ENCODE measurements around the gene EGF. TPM values are rescaled to one million over a fixed set of nuclear protein-coding genes. Genes with fewer than 3 reads are reported as not detected.

EGF gene
- polyA plus RNA-seq, 2 donors = 0.10 to 0.25 TPM

- peaks cover 0 to 5% of the 10 kb centered on the region in 2 donors for H3K4me1 ChIP-seq (ENCODE audit: control insufficient read depth in 2 of 2, insufficient read depth in 2 of 2, low read length in 1 of 2)
- H3K4me3 ChIP-seq (ENCODE audit: low read depth in 1 of 2, low read length in 2 of 2) = no peak overlapping the region
- no peak overlapping the region for H3K27ac ChIP-seq (ENCODE audit: low read depth in 2 of 2, low read length in 1 of 2)
- H3K36me3 ChIP-seq (ENCODE audit: control insufficient read depth in 2 of 2, insufficient read depth in 2 of 2, low read length in 1 of 2) = no peaks in the 10 kb centered on the region
- no peaks in the 10 kb centered on the region for H3K27me3 ChIP-seq (ENCODE audit: control insufficient read depth in 1 of 2, insufficient read depth in 2 of 2, low read length in 2 of 2)
- no peaks in the 10 kb centered on the region for H3K9me3 ChIP-seq (ENCODE audit: control insufficient read depth in 2 of 2, insufficient read depth in 1 of 2, low read depth in 1 of 2, low read length in 1 of 2)
- 71 to 78% methylated on average over 4 of the region's 4 CpGs for WGBS, 2 donors
Observed at GRCh38 chr4:109985993-109986974, 73.6 kb downstream of the EGF start.

DNA sequence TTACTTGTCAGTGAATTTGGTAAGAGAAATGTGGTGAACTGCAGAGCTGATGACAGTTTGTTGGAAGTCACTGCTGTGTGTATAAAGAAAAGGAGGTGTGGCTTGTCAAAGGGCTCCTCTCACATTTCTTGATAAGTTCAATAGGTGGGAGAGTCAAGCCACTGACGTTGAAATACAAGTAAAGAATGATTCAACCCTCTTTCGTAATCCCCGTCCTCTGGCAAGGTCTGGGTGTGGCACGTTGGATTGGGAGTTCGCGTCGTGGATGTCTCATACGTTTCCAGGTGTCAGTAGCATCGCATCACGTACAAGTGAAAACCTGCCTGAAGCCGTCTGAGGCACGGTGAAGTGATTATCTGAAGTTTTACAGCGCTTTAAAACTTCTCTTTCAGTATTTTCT is 76.4 kb downstream of the EGF start:
- no peaks in the 10 kb centered on the region for H3K27me3 ChIP-seq (ENCODE audit: control insufficient read depth in 1 of 2, insufficient read depth in 2 of 2, low read length in 2 of 2)
- H3K36me3 ChIP-seq (ENCODE audit: control insufficient read depth in 2 of 2, insufficient read depth in 2 of 2, low read length in 1 of 2) = no peaks in the 10 kb centered on the region
- no peaks in the 10 kb centered on the region for H3K9me3 ChIP-seq (ENCODE audit: control insufficient read depth in 2 of 2, insufficient read depth in 1 of 2, low read depth in 1 of 2, low read length in 1 of 2)
- H3K4me1 ChIP-seq (ENCODE audit: control insufficient read depth in 2 of 2, insufficient read depth in 2 of 2, low read length in 1 of 2) = peaks cover 0 to 5% of the 10 kb centered on the region in 2 donors
- WGBS, 2 donors = 51 to 52% methylated on average over 13 of the region's 13 CpGs
- peak overlapping the region; percentile 92 to 93 for H3K27ac ChIP-seq (ENCODE audit: low read depth in 2 of 2, low read length in 1 of 2)
- no peak overlapping the region for H3K4me3 ChIP-seq (ENCODE audit: low read depth in 1 of 2, low read length in 2 of 2)

DNA sequence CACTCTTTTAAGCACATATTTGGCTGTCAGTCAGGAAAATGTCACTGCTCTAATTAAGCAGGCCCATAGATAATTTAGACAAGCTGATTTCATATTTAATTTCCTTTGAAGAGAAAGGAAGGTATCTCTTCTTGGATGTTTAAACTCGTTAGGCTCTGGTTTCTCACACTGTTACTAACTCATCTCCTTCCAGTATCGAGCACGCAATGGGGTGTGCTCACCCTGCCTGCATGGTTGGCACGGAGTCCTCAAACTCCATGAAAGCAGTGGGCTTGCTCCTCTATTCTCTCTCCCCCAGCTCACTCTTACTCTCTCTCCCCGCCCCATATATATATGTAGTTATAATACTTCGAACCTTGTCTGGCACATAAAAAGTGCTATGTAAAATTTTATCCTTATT is 76.9 kb downstream of the EGF start:
- Histone ChIP-seq H3K9me3 (ENCODE audit: control insufficient read depth in 2 of 2, insufficient read depth in 1 of 2, low read depth in 1 of 2, low read length in 1 of 2) (no peaks in the 10 kb centered on the region), H3K4me1 (ENCODE audit: control insufficient read depth in 2 of 2, insufficient read depth in 2 of 2, low read length in 1 of 2) (peaks cover 0 to 5% of the 10 kb centered on the region in 2 donors), H3K4me3 (ENCODE audit: low read depth in 1 of 2, low read length in 2 of 2) (no peak overlapping the region), H3K27me3 (ENCODE audit: control insufficient read depth in 1 of 2, insufficient read depth in 2 of 2, low read length in 2 of 2) (no peaks in the 10 kb centered on the region), H3K27ac (ENCODE audit: low read depth in 2 of 2, low read length in 1 of 2) (peak overlapping the region; percentile 87 to 96), H3K36me3 (ENCODE audit: control insufficient read depth in 2 of 2, insufficient read depth in 2 of 2, low read length in 1 of 2) (no peaks in the 10 kb centered on the region)
- 44 to 73% methylated on average over 6 of the region's 6 CpGs for WGBS, 2 donors

DNA sequence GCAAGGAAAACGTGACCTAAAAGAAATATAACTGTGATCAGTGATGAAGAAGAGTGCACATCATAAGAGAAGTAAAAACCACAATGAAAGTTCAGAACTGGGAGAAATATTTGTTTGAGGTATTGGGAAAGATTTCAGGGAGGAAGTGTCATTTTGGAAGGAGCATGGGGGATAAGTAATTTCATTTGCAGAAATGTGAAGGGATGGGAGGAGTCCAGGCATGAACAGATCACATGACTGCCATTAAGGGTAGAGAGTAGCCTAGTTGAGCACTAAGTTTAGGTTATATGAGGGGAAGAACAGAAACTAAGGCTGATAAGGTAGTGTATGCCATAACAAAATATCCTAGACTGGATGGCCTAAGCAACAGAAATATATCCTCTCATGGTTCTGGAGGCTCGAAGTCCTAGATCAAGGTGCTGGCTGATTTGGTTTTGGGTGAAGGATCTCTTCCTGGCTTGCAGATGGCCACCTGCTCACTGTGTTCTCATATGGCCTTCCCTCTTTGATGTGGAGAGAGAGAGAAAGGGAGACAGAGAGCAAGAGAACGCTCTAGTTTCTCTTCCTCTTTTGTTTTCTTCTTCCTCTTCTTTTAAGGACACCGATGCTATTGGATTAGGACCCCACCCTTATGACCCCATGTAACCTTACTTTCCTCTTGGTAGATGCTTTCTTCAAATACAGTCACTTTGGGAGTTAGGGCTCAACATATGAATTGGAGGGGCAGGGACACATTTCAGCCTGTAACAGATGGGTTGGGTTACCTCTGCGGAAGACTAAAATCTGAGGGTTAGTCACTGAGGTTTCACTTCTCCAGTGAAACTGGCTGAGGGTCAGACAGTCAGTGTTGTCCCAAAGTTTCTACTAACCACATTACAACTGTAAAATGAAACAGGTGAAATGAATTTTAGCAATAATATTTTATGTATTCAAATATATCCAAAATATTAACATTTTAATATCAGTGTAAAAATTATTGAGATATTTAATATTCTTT is 77.9 kb downstream of the EGF start:
- no peaks in the 10 kb centered on the region for H3K36me3 ChIP-seq (ENCODE audit: control insufficient read depth in 2 of 2, insufficient read depth in 2 of 2, low read length in 1 of 2)
- peak overlapping the region; percentile 75 to 87 for H3K27ac ChIP-seq (ENCODE audit: low read depth in 2 of 2, low read length in 1 of 2)
- peaks cover 0 to 5% of the 10 kb centered on the region in 2 donors for H3K4me1 ChIP-seq (ENCODE audit: control insufficient read depth in 2 of 2, insufficient read depth in 2 of 2, low read length in 1 of 2)
- no peak overlapping the region for H3K4me3 ChIP-seq (ENCODE audit: low read depth in 1 of 2, low read length in 2 of 2)
- no peaks in the 10 kb centered on the region for H3K27me3 ChIP-seq (ENCODE audit: control insufficient read depth in 1 of 2, insufficient read depth in 2 of 2, low read length in 2 of 2)
- 71 to 74% methylated on average over 5 of the region's 5 CpGs for WGBS, 2 donors
- no peaks in the 10 kb centered on the region for H3K9me3 ChIP-seq (ENCODE audit: control insufficient read depth in 2 of 2, insufficient read depth in 1 of 2, low read depth in 1 of 2, low read length in 1 of 2)

GRCh38 chr4:109993116-109993515 is 80.4 kb downstream of the EGF start:
- H3K4me1 ChIP-seq (ENCODE audit: control insufficient read depth in 2 of 2, insufficient read depth in 2 of 2, low read length in 1 of 2) = peaks cover 0 to 5% of the 10 kb centered on the region in 2 donors
- no peak overlapping the region for H3K4me3 ChIP-seq (ENCODE audit: low read depth in 1 of 2, low read length in 2 of 2)
- 46 to 52% methylated on average over 4 of the region's 4 CpGs for WGBS, 2 donors
- H3K9me3 ChIP-seq (ENCODE audit: control insufficient read depth in 2 of 2, insufficient read depth in 1 of 2, low read depth in 1 of 2, low read length in 1 of 2) = no peaks in the 10 kb centered on the region
- no peaks in the 10 kb centered on the region for H3K27me3 ChIP-seq (ENCODE audit: control insufficient read depth in 1 of 2, insufficient read depth in 2 of 2, low read length in 2 of 2)
- H3K36me3 ChIP-seq (ENCODE audit: control insufficient read depth in 2 of 2, insufficient read depth in 2 of 2, low read length in 1 of 2) = no peaks in the 10 kb centered on the region
- no peak overlapping the region for H3K27ac ChIP-seq (ENCODE audit: low read depth in 2 of 2, low read length in 1 of 2)

- Histone ChIP-seq H3K4me3 (ENCODE audit: low read depth in 1 of 2, low read length in 2 of 2) (no peak overlapping the region), H3K36me3 (ENCODE audit: control insufficient read depth in 2 of 2, insufficient read depth in 2 of 2, low read length in 1 of 2) (no peaks in the 10 kb centered on the region), H3K27me3 (ENCODE audit: control insufficient read depth in 1 of 2, insufficient read depth in 2 of 2, low read length in 2 of 2) (no peaks in the 10 kb centered on the region), H3K27ac (ENCODE audit: low read depth in 2 of 2, low read length in 1 of 2) (no peak overlapping the region), H3K9me3 (ENCODE audit: control insufficient read depth in 2 of 2, insufficient read depth in 1 of 2, low read depth in 1 of 2, low read length in 1 of 2) (no peaks in the 10 kb centered on the region), H3K4me1 (ENCODE audit: control insufficient read depth in 2 of 2, insufficient read depth in 2 of 2, low read length in 1 of 2) (no peaks in the 10 kb centered on the region)
- WGBS, 2 donors = 65% methylated on average over 4 of the region's 4 CpGs
Observed at GRCh38 chr4:109994415-109994827, 81.7 kb downstream of the EGF start.

GRCh38 chr4:109996526-109996925 is 83.8 kb downstream of the EGF start:
- H3K27me3 ChIP-seq (ENCODE audit: control insufficient read depth in 1 of 2, insufficient read depth in 2 of 2, low read length in 2 of 2) = no peaks in the 10 kb centered on the region
- no peaks in the 10 kb centered on the region for H3K36me3 ChIP-seq (ENCODE audit: control insufficient read depth in 2 of 2, insufficient read depth in 2 of 2, low read length in 1 of 2)
- H3K4me3 ChIP-seq (ENCODE audit: low read depth in 1 of 2, low read length in 2 of 2) = no peak overlapping the region
- 45 to 50% methylated on average over 3 of the region's 3 CpGs for WGBS, 2 donors
- no peaks in the 10 kb centered on the region for H3K9me3 ChIP-seq (ENCODE audit: control insufficient read depth in 2 of 2, insufficient read depth in 1 of 2, low read depth in 1 of 2, low read length in 1 of 2)
- H3K27ac ChIP-seq (ENCODE audit: low read depth in 2 of 2, low read length in 1 of 2) = no peak overlapping the region
- peaks cover 0 to 2% of the 10 kb centered on the region in 2 donors for H3K4me1 ChIP-seq (ENCODE audit: control insufficient read depth in 2 of 2, insufficient read depth in 2 of 2, low read length in 1 of 2)

- Histone ChIP-seq H3K36me3 (ENCODE audit: control insufficient read depth in 2 of 2, insufficient read depth in 2 of 2, low read length in 1 of 2) (no peaks in the 10 kb centered on the region), H3K27me3 (ENCODE audit: control insufficient read depth in 1 of 2, insufficient read depth in 2 of 2, low read length in 2 of 2) (no peaks in the 10 kb centered on the region), H3K4me3 (ENCODE audit: low read depth in 1 of 2, low read length in 2 of 2) (no peak overlapping the region), H3K27ac (ENCODE audit: low read depth in 2 of 2, low read length in 1 of 2) (no peak overlapping the region), H3K4me1 (ENCODE audit: control insufficient read depth in 2 of 2, insufficient read depth in 2 of 2, low read length in 1 of 2) (peaks cover 0 to 2% of the 10 kb centered on the region in 2 donors), H3K9me3 (ENCODE audit: control insufficient read depth in 2 of 2, insufficient read depth in 1 of 2, low read depth in 1 of 2, low read length in 1 of 2) (no peaks in the 10 kb centered on the region)
- 29 to 34% methylated on average over 3 of the region's 3 CpGs for WGBS, 2 donors
Observed at GRCh38 chr4:109998867-109999584, 86.3 kb downstream of the EGF start.

DNA sequence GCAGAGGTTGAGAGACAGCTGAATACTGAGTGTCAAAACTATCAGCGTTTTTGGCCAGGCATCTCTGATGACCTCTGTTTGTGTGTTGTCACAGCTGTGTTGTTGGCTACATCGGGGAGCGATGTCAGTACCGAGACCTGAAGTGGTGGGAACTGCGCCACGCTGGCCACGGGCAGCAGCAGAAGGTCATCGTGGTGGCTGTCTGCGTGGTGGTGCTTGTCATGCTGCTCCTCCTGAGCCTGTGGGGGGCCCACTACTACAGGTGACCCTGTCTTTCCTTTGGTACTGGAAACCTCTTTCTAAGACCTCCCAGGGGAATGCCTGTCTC is 86.9 kb downstream of the EGF start:
- Histone ChIP-seq H3K36me3 (ENCODE audit: control insufficient read depth in 2 of 2, insufficient read depth in 2 of 2, low read length in 1 of 2) (no peaks in the 10 kb centered on the region), H3K27ac (ENCODE audit: low read depth in 2 of 2, low read length in 1 of 2) (no peak overlapping the region), H3K27me3 (ENCODE audit: control insufficient read depth in 1 of 2, insufficient read depth in 2 of 2, low read length in 2 of 2) (no peaks in the 10 kb centered on the region), H3K9me3 (ENCODE audit: control insufficient read depth in 2 of 2, insufficient read depth in 1 of 2, low read depth in 1 of 2, low read length in 1 of 2) (no peaks in the 10 kb centered on the region), H3K4me3 (ENCODE audit: low read depth in 1 of 2, low read length in 2 of 2) (no peak overlapping the region), H3K4me1 (ENCODE audit: control insufficient read depth in 2 of 2, insufficient read depth in 2 of 2, low read length in 1 of 2) (peaks cover 0 to 2% of the 10 kb centered on the region in 2 donors)
- 56 to 76% methylated on average over 9 of the region's 9 CpGs for WGBS, 2 donors
